ENCODE measurements around the gene GCNA. TPM values are rescaled to one million over a fixed set of nuclear protein-coding genes. Genes with fewer than 3 reads are reported as not detected.
"Not testable (repeated sequence)": the region's sequence is repeated elsewhere in the genome, so short reads cannot be mapped to it uniquely, and the experiment has no call there.

GCNA gene
- total and polyA plus RNA-seq, 12 donors, result 0.53 to 2.7 (median 1.4) TPM

DNA sequence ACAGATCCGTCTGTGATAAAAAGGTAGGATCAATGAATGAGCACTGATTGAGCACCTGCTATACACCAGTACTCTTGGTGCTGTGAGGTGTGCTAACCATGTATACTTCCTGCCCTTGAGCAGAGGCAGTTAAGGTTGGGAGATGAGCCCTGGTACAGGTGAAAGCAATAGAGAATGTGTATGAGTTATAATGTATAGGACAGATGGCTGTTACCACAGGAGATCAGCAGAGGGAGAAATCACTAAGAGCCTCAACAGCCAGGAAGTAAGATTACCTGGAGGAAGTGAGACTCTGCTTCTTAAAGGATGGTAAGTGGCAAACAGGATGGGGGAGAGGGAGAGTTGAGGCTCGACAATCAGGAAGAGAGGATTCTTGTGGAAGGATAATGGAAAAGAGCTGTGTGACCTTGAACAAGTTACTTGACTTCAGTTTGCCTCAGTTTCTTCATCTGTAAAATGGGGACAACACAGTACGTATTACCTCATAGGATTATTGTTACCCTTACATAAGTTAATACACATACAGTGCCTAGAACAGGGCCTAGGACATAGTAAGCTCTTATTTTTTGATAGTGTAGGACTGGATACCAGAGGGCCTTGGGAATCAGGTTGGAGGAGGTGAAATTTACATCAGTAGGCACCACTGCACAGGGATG, 31.0 kb downstream of the GCNA start:
- intact Hi-C loops (cut with DNase I), result loop anchor here in 1 of 10 donors (10.0 kb wide), 1 partner anchor 64 kb away; no protein-coding TSS in a partner anchor
- Histone ChIP-seq H3K4me3 (no peak overlapping the region), H3K4me1 (peaks cover 0 to 17% (median 6%) of the 10 kb centered on the region in 9 donors), H3K27ac (no peak overlapping the region), H3K27me3 (no peaks in the 10 kb centered on the region), H3K9me3 (peaks cover 0 to under 1% (median 0%) of the 10 kb centered on the region in 11 donors), H3K36me3 (peaks cover 0 to 85% (median 28%) of the 10 kb centered on the region in 9 donors)
- WGBS, 2 donors, result 79 to 92% methylated on average over 3 of the region's 3 CpGs
- DNase-seq (no peak), ATAC-seq (no peak)
- TF ChIP-seq, protein P1, sequence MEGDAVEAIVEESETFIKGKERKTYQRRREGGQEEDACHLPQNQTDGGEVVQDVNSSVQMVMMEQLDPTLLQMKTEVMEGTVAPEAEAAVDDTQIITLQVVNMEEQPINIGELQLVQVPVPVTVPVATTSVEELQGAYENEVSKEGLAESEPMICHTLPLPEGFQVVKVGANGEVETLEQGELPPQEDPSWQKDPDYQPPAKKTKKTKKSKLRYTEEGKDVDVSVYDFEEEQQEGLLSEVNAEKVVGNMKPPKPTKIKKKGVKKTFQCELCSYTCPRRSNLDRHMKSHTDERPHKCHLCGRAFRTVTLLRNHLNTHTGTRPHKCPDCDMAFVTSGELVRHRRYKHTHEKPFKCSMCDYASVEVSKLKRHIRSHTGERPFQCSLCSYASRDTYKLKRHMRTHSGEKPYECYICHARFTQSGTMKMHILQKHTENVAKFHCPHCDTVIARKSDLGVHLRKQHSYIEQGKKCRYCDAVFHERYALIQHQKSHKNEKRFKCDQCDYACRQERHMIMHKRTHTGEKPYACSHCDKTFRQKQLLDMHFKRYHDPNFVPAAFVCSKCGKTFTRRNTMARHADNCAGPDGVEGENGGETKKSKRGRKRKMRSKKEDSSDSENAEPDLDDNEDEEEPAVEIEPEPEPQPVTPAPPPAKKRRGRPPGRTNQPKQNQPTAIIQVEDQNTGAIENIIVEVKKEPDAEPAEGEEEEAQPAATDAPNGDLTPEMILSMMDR (IDR thresholded peaks at IDR 0.05), result no peak

DNA sequence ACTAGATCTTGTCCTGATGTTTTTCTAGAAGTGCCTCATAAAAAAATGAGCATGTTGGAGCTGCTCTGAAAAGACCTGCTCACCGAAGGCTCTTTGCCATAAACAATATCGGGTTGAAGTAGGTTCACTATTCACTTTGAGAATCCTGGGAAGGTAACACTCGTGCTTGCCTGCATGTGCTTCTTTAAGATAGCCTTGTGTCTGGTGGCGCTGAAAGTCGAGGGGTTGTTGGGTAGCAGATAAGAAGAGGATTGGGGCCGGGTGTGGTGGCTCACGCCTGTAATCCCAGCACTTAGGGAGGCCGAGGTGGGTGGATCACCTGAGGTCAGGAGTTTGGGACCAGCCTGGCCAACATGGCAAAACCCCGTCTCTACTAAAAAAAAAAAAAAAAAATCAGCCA, 33.5 kb downstream of the GCNA start:
- H3K9me3 ChIP-seq; ATAC-seq; H3K27me3 ChIP-seq; DNase-seq; H3K27ac ChIP-seq; intact Hi-C loops (cut with DNase I); H3K4me3 ChIP-seq: not testable (repeated sequence)
- peaks cover 0 to 75% (median 18%) of the 10 kb centered on the region in 9 donors for H3K36me3 ChIP-seq
- 89 to 98% methylated on average over 8 to 9 of the region's 9 CpGs for WGBS, 2 donors
- peaks cover 0 to 12% (median under 1%) of the 10 kb centered on the region in 9 donors for H3K4me1 ChIP-seq

DNA sequence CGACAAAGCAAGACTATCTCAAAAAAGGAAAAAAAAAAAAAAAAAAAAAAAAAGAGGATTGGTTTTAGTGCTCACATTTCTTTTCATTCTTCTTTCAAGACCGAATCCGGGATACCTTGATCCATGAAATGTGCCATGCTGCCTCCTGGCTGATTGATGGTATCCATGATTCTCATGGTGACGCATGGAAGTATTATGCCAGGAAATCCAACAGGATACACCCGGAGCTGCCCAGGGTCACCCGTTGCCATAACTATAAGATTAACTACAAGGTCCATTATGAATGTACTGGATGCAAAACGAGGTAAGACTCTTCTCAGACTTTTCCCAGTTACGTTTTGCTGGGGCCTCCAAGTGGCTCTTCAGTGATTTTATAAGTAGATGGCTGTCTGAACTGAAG, 34.0 kb downstream of the GCNA start:
- Histone ChIP-seq H3K27ac (no peak overlapping the region), H3K36me3 (peaks cover 0 to 75% (median 18%) of the 10 kb centered on the region in 9 donors), H3K9me3 (no peaks in the 10 kb centered on the region), H3K4me1 (peaks cover 0 to 9% (median 0%) of the 10 kb centered on the region in 9 donors), H3K27me3 (no peaks in the 10 kb centered on the region), H3K4me3 (no peak overlapping the region)
- ATAC-seq (no peak), DNase-seq (no peak)
- 87 to 91% methylated on average over 8 of the region's 8 CpGs for WGBS, 2 donors
- intact Hi-C loops (cut with DNase I), result no loop called here
- TF ChIP-seq, protein P1 (IDR thresholded peaks at IDR 0.05), result no peak

DNA sequence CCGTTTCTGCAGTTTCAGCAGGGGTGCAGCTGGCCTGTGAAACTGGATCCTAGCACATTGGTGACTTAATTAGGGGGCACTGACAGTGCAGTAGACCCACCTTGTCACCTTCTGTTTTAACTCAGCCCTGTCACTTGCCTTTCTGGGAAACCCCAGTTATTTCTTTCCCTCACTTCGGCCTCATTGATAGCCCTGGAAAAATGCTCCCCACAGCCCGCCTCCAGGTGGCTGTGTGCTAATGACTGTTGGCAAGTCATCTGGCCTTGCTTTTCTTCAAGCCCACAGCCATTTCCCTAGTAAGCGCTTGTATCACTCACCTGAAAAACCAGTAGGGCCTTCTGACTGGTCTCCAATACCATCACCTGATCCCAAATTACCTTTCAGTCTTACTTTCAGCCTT, 36.8 kb downstream of the GCNA start:
- Histone ChIP-seq H3K36me3 (peaks cover 0 to 50% (median 7%) of the 10 kb centered on the region in 9 donors), H3K27ac (no peak overlapping the region), H3K4me1 (peaks cover 0 to 12% (median 0%) of the 10 kb centered on the region in 9 donors), H3K9me3 (no peaks in the 10 kb centered on the region), H3K27me3 (no peaks in the 10 kb centered on the region), H3K4me3 (no peak overlapping the region)
- TF ChIP-seq, protein P1 (IDR thresholded peaks at IDR 0.05), result no peak
- no peak for DNase-seq
- 98 to 100% methylated on average over 4 of the region's 4 CpGs for whole genome bisulfite sequencing, 2 donors
- intact Hi-C loops (cut with DNase I), result no loop called here
- ATAC-seq, result no peak

DNA sequence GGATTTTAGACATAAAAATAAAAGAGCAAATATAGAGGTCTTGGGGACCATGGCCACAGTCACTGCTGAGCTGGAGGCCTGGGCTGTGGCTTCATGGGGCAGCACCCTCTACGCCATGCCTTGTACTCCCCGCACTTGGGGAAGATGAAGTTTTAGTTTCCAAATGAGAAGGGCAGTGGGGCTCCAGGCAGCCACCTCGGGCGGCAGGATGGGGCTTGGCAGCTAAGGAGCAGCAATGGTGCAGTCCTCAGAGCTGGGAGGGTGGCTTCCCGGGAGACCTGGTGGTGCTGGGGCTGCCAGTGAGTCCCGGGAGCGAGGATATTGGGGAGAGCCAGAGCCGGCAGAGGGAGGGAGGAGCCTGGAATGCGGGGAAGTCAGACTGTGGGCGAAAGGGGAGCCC, 37.7 kb downstream of the GCNA start:
- intact Hi-C loops (cut with DNase I), result no loop called here
- WGBS, 2 donors, result 94 to 96% methylated on average over 7 to 10 of the region's 10 CpGs
- DNase-seq, result no peak
- peak overlapping the region in 1 of 10 donors; percentile 50 for H3K27ac ChIP-seq
- H3K4me3 ChIP-seq, result peak overlapping the region in 1 of 10 donors; percentile 38
- H3K36me3 ChIP-seq, result peaks cover 0 to 41% (median 2%) of the 10 kb centered on the region in 9 donors
- ATAC-seq, result no peak
- H3K27me3 ChIP-seq, result no peaks in the 10 kb centered on the region
- H3K4me1 ChIP-seq, result peaks cover 0 to 12% (median 0%) of the 10 kb centered on the region in 9 donors
- TF ChIP-seq, protein P1 (IDR thresholded peaks at IDR 0.05), result no peak
- no peaks in the 10 kb centered on the region for H3K9me3 ChIP-seq
